Neural cell (in vitro differentiated cells): ENCODE measurements around the gene GLRA1.
"Not testable (repeated sequence)": the region's sequence is repeated elsewhere in the genome, so short reads cannot be mapped to it uniquely, and the experiment has no call there.

ENCODE experiments used
- EZH2 ChIP-seq: fragments of 200-600, 300-800 bp; shearing (Covaris generic), sonication (generic); IDR thresholded peaks from 2 replicates; pipeline ENCODE4 v1.6.1; 2014; ENCODE audit warnings: antibody characterized with exemption, low read length, borderline replicate concordance, mild to moderate bottlenecking; ENCODE audit not compliant: insufficient read depth, poor library complexity, severe bottlenecking
- MXI1 ChIP-seq: fragments of 450-650 bp; conservative IDR thresholded peaks from 2 replicates; pipeline ENCODE4 v1.6.1; 2014; ENCODE audit warnings: antibody characterized with exemption, mild to moderate bottlenecking; ENCODE audit not compliant: poor library complexity, severe bottlenecking
- POLR2AphosphoS5 ChIP-seq: IDR thresholded peaks from 2 replicates; pipeline ENCODE4 v1.6.1; 2012
- RAD21 ChIP-seq: fragments of 450-650 bp; conservative IDR thresholded peaks from 2 replicates; pipeline ENCODE4 v1.6.1; 2014; ENCODE audit warnings: antibody characterized with exemption, mild to moderate bottlenecking, moderate library complexity
- TAF1 ChIP-seq: IDR thresholded peaks from 2 replicates; pipeline ENCODE4 v1.6.1; 2012; ENCODE audit warnings: low read depth
- TF ChIP-seq, protein P1 (sequence below): fragments of 450-650 bp; IDR thresholded peaks from 2 replicates; pipeline ENCODE4 v1.5.1; 2014; ENCODE audit warnings: antibody characterized with exemption, mild to moderate bottlenecking, moderate library complexity; ENCODE audit not compliant: poor library complexity, severe bottlenecking
- TF ChIP-seq, protein P2 (sequence below): IDR thresholded peaks from 2 replicates; pipeline ENCODE4 v1.6.1; 2012; ENCODE audit warnings: borderline replicate concordance

DNA sequence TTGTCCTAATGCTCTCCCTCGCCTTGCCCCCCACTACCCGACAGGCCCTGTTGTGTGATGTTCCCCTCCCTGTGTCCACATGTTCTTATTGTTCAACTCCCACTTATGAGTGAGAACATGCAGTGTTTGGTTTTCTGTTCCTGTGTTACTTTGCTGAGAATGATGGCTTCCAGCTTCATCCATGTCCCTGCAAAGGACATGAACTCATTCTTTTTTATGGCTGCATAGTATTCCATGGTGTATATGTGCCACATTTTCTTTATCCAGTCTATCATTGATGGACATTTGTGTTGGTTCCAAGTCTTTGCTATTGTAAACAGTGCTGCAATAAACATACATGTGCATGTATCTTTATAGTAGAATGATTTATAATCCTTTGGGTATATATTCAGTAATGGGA lies 31.2 kb downstream of the GLRA1 start:
- TF ChIP-seq, protein P1, sequence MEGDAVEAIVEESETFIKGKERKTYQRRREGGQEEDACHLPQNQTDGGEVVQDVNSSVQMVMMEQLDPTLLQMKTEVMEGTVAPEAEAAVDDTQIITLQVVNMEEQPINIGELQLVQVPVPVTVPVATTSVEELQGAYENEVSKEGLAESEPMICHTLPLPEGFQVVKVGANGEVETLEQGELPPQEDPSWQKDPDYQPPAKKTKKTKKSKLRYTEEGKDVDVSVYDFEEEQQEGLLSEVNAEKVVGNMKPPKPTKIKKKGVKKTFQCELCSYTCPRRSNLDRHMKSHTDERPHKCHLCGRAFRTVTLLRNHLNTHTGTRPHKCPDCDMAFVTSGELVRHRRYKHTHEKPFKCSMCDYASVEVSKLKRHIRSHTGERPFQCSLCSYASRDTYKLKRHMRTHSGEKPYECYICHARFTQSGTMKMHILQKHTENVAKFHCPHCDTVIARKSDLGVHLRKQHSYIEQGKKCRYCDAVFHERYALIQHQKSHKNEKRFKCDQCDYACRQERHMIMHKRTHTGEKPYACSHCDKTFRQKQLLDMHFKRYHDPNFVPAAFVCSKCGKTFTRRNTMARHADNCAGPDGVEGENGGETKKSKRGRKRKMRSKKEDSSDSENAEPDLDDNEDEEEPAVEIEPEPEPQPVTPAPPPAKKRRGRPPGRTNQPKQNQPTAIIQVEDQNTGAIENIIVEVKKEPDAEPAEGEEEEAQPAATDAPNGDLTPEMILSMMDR = not testable (repeated sequence)
- TF ChIP-seq POLR2AphosphoS5, RAD21, MXI1, EZH2, TAF1: not testable (repeated sequence)
- TF ChIP-seq, protein P2, sequence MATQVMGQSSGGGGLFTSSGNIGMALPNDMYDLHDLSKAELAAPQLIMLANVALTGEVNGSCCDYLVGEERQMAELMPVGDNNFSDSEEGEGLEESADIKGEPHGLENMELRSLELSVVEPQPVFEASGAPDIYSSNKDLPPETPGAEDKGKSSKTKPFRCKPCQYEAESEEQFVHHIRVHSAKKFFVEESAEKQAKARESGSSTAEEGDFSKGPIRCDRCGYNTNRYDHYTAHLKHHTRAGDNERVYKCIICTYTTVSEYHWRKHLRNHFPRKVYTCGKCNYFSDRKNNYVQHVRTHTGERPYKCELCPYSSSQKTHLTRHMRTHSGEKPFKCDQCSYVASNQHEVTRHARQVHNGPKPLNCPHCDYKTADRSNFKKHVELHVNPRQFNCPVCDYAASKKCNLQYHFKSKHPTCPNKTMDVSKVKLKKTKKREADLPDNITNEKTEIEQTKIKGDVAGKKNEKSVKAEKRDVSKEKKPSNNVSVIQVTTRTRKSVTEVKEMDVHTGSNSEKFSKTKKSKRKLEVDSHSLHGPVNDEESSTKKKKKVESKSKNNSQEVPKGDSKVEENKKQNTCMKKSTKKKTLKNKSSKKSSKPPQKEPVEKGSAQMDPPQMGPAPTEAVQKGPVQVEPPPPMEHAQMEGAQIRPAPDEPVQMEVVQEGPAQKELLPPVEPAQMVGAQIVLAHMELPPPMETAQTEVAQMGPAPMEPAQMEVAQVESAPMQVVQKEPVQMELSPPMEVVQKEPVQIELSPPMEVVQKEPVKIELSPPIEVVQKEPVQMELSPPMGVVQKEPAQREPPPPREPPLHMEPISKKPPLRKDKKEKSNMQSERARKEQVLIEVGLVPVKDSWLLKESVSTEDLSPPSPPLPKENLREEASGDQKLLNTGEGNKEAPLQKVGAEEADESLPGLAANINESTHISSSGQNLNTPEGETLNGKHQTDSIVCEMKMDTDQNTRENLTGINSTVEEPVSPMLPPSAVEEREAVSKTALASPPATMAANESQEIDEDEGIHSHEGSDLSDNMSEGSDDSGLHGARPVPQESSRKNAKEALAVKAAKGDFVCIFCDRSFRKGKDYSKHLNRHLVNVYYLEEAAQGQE = not testable (repeated sequence)
